Measurements from ENCODE around the gene SRD5A2.
A peak's percentile ranks its signal among the peaks of the same experiment; 100 is the strongest.
"Not testable (repeated sequence)": the region's sequence is repeated elsewhere in the genome, so short reads cannot be mapped to it uniquely, and the experiment has no call there.

Gene SRD5A2

DNA sequence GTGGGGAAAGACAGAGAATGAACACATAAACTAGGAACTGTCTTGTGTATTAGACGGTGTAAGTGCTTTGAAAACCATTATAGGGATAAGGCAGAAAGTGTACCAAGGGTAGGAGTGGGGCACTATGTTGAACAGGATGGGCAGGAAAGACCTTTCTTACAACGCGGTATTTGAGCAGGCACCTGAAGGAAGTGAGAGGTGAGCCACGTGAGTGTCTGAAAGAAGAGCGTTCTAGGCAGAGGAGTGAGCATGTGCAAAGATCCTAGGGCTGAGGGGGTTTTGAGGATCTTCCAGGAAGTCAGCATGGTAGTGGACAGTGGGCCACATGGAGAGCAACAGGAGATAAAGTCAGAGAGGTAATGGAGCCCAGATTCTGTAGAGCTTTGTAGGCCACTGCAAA is 65.2 kb downstream of the SRD5A2 start:
- no peak for DNase-seq (ENCODE audit: low read depth)
- H3K4me3 ChIP-seq (ENCODE audit: control insufficient read depth, low read depth, low read length) = no peak overlapping the region
- TF ChIP-seq CTCF (IDR thresholded peaks at IDR 0.05; ENCODE audit: control insufficient read depth, insufficient read depth, low read depth, low read length, missing control alignments) = no peak

GRCh38 chr2:31513553-31513952 is 67.2 kb downstream of the SRD5A2 start:
- no peak for TF ChIP-seq CTCF (IDR thresholded peaks at IDR 0.05; ENCODE audit: control insufficient read depth, insufficient read depth, low read depth, low read length, missing control alignments)
- no peak for DNase-seq (ENCODE audit: low read depth)
- H3K4me3 ChIP-seq (ENCODE audit: control insufficient read depth, low read depth, low read length) = no peak overlapping the region

DNA sequence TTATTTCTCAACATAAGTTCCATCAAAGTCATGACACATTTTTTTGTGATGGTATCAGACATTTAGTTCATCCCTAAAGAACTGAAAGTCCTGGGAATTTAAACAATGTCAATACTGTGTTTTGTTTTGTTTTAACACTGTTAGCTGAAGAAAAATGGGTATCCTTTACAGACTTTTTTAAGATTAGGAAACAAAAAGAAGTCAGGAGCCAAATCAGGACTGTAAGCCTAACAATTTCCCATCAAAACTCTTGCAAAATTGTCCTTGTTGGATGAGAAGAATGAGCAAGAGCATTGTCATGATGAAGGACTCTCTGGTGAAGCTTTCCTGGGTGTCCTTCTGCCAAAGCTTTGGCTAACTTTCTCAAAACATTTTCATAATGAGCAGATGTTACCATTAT is 69.4 kb downstream of the SRD5A2 start:
- no peak overlapping the region for H3K4me3 ChIP-seq (ENCODE audit: control insufficient read depth, low read depth, low read length)
- TF ChIP-seq CTCF (IDR thresholded peaks at IDR 0.05; ENCODE audit: control insufficient read depth, insufficient read depth, low read depth, low read length, missing control alignments) = no peak
- DNase-seq (ENCODE audit: low read depth) = no peak

- no peak for TF ChIP-seq CTCF (IDR thresholded peaks at IDR 0.05; ENCODE audit: control insufficient read depth, insufficient read depth, low read depth, low read length, missing control alignments)
- no peak for DNase-seq (ENCODE audit: low read depth)
Measured at GRCh38 chr2:31505111-31505510, 75.6 kb downstream of the SRD5A2 start.

DNA sequence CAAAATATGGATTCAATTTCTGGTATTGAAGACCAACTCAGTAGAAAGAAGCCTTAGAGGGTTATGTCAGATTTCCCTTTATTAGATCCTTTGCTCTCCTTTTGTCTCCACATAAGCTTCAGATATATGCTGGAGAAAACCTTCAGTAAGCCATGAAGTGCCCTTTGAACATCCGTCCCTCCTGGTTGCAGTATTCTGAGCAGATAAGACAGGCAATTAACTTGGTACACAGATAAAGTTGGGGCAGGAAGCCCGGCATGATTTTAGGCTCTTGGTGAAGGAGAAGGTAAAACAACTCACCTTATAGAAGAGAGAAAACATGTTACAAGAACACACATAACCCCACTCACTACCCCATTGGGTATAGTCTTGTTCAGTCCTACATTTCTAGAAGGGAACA is 76.4 kb downstream of the SRD5A2 start:
- no peak overlapping the region for H3K4me3 ChIP-seq (ENCODE audit: control insufficient read depth, low read depth, low read length)
- DNase-seq (ENCODE audit: low read depth) = no peak
- no peak for TF ChIP-seq CTCF (IDR thresholded peaks at IDR 0.05; ENCODE audit: control insufficient read depth, insufficient read depth, low read depth, low read length, missing control alignments)

More at GRCh38 chr2:31505111-31505510, 75.6 kb downstream of the SRD5A2 start:
- H3K4me3 ChIP-seq (ENCODE audit: control insufficient read depth, low read depth, low read length) = no peak overlapping the region

GRCh38 chr2:31496451-31496874 is 84.3 kb downstream of the SRD5A2 start:
- DNase-seq (ENCODE audit: low read depth); H3K4me3 ChIP-seq (ENCODE audit: control insufficient read depth, low read depth, low read length): not testable (repeated sequence)

DNA sequence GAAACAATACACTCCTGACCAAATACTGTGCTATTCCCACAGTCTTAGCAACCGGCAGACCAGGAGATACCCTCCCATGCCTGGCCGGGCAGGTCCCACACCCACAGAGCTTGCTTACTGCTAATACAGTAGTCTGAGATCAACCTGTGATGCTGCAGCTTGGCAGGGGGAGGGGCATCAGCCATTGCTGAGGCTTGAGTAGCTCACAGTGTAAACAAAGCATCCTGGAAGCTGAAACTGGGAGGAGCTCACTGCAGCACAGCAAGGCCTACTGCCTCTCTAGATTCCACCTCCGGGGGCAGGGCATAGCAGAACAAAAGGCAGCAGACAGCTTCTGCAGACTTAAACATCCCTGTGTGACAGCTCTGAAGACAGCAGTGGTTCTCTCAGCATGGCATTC is 91.4 kb downstream of the SRD5A2 start:
- DNase-seq (ENCODE audit: low read depth); H3K4me3 ChIP-seq (ENCODE audit: control insufficient read depth, low read depth, low read length): not testable (repeated sequence)
- peak; percentile 22 for TF ChIP-seq CTCF (IDR thresholded peaks at IDR 0.05; ENCODE audit: control insufficient read depth, insufficient read depth, low read depth, low read length, missing control alignments)
